Testis (tissue), 3 donors: ENCODE results near the gene CERK. TPM values are rescaled to one million over a fixed set of nuclear protein-coding genes. Genes with fewer than 3 reads are reported as not detected.

Source experiments
- DNase-seq: peaks from one replicate; pipeline ENCODE4 v3.0.0-alpha.2; 2019
- H3K27ac ChIP-seq, 2 donors: fragments of 200-600 bp; sonication (generic); one replicate each; pipeline ENCODE4 v1.5.1; 2019
- H3K27me3 ChIP-seq: fragments of 200-600 bp; sonication (generic); one replicate; pipeline ENCODE4 v1.5.1; 2019
- H3K36me3 ChIP-seq: fragments of 200-600 bp; sonication (generic); one replicate; pipeline ENCODE4 v1.5.1; 2017; ENCODE audit warnings: low read depth; ENCODE audit errors: missing control alignments
- H3K4me1 ChIP-seq: fragments of 200-600 bp; sonication (generic); one replicate; pipeline ENCODE4 v1.5.1; 2019
- H3K4me3 ChIP-seq, 2 donors: fragments of 200-600 bp; sonication (generic); one replicate each; pipeline ENCODE4 v1.5.1; 2017 to 2019
- H3K9me3 ChIP-seq: fragments of 200-600 bp; sonication (generic); one replicate; pipeline ENCODE4 v1.5.1; 2017
- POLR2A ChIP-seq: fragments of 450-650 bp; IDR thresholded peaks from one replicate; pipeline ENCODE4 v1.6.1; 2017; ENCODE audit warnings: antibody characterized with exemption, mild to moderate bottlenecking, moderate library complexity
- WGBS, 2 donors: methylation state at CpG; one replicate each; pipeline ENCODE4 v1.1.5; 2018; 5-methylcytosine and 5-hydroxymethylcytosine counted together
- intact Hi-C: fragments of 100-400 bp; cut with DNase I; formaldehyde crosslinking; loops from one replicate; pipeline ENCODE4 v1.15.1; 2023; ENCODE audit warnings: low total_unique reads
- polyA plus RNA-seq: library from polyadenylated mRNA; stranded (reverse); fragments of 350-450 nt; fragmentation: Illumina TruSeq; extraction: RNeasy Lipid Tissue Mini Kit (QIAGEN cat#74804); gene quantifications from one replicate; pipeline ENCODE4 v1.2.3, GENCODE V29; 2014; ENCODE audit warnings: low read depth, low replicate concordance; ENCODE audit not compliant: insufficient read depth
- total RNA-seq, 2 donors: library from RNA; depleted of rRNA; stranded (reverse); fragments of >200 nt; gene quantifications; one replicate each; pipeline ENCODE4 v1.2.3, GENCODE V29; 2016
- TF ChIP-seq, protein P1 (sequence below), 3 experiments: fragments of 450-650 bp in 2 of 3; fragments of 200-600 bp in 1 of 3; sonication (generic) in 1 of 3; IDR thresholded peaks; one replicate each; pipeline ENCODE4 v1.5.1; 2016 to 2019; ENCODE audit warnings: antibody characterized with exemption in 3 of 3, mild to moderate bottlenecking in 2 of 3, moderate library complexity in 1 of 3

Gene CERK
- total and polyA plus RNA-seq, 3 donors from 2014 or later: 14.0 to 21.3 (median 17.0) TPM

GRCh38 chr22:46662226-46662625, 75.8 kb downstream of the CERK start:
- H3K27me3 ChIP-seq: no peaks in the 10 kb centered on the region
- H3K9me3 ChIP-seq: no peaks in the 10 kb centered on the region
- 90 to 94% methylated on average over 8 to 15 of the region's 15 CpGs for WGBS, 2 donors
- H3K4me1 ChIP-seq: no peaks in the 10 kb centered on the region
- H3K4me3 ChIP-seq: no peak overlapping the region
- H3K36me3 ChIP-seq: no peaks in the 10 kb centered on the region
- TF ChIP-seq POLR2A: no peak
- TF ChIP-seq, protein P1, sequence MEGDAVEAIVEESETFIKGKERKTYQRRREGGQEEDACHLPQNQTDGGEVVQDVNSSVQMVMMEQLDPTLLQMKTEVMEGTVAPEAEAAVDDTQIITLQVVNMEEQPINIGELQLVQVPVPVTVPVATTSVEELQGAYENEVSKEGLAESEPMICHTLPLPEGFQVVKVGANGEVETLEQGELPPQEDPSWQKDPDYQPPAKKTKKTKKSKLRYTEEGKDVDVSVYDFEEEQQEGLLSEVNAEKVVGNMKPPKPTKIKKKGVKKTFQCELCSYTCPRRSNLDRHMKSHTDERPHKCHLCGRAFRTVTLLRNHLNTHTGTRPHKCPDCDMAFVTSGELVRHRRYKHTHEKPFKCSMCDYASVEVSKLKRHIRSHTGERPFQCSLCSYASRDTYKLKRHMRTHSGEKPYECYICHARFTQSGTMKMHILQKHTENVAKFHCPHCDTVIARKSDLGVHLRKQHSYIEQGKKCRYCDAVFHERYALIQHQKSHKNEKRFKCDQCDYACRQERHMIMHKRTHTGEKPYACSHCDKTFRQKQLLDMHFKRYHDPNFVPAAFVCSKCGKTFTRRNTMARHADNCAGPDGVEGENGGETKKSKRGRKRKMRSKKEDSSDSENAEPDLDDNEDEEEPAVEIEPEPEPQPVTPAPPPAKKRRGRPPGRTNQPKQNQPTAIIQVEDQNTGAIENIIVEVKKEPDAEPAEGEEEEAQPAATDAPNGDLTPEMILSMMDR (IDR thresholded peaks at IDR 0.05): no peak
- H3K27ac ChIP-seq: no peak overlapping the region
- no peak for DNase-seq
- intact Hi-C loops: no loop called here

GRCh38 chr22:46661221-46661851, 76.7 kb downstream of the CERK start:
- DNase-seq: no peak

DNA sequence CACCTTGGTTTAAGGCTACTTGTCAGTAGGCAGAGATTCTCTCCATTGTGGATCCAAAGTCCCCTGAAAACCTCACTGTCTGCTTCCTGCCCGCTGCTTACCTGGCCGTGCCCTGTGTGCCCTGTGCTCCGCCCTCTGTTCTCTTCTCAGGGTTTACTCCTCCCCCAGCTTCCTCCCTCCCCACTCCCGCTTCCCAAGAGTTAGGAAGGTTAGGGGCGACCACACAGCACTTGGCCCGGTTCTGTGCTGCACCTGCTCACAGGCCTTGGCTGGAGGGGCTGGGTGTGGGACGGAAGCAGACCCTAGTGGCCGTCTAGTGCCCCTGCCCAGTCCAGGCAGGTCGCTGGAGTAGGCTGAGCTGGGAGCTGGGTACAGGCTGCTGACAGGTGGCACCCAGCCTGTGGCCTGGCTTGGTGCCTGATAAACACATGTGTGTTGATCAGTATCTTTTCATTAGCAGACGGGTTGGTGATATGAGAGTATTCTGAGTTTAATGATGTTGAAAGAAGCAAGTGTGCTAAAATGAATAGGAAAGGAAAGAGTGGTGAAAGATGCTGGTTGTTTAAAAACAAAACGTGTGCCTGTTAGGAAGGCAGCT, 77.3 kb downstream of the CERK start:
- no peaks in the 10 kb centered on the region for H3K9me3 ChIP-seq
- no peaks in the 10 kb centered on the region for H3K27me3 ChIP-seq
- intact Hi-C loops: no loop called here
- H3K4me3 ChIP-seq: no peak overlapping the region
- DNase-seq: no peak
- TF ChIP-seq, protein P1 (IDR thresholded peaks at IDR 0.05): no peak
- no peak for TF ChIP-seq POLR2A
- WGBS, 2 donors: 63 to 70% methylated on average over 10 to 11 of the region's 11 CpGs
- no peak overlapping the region for H3K27ac ChIP-seq
- no peaks in the 10 kb centered on the region for H3K36me3 ChIP-seq
- H3K4me1 ChIP-seq: no peaks in the 10 kb centered on the region

More at GRCh38 chr22:46661221-46661851, 76.7 kb downstream of the CERK start:
- H3K4me1 ChIP-seq: no peaks in the 10 kb centered on the region
- H3K9me3 ChIP-seq: no peaks in the 10 kb centered on the region
- 86 to 89% methylated on average over 16 to 22 of the region's 22 CpGs for WGBS, 2 donors
- intact Hi-C loops: no loop called here
- no peaks in the 10 kb centered on the region for H3K27me3 ChIP-seq
- no peak overlapping the region for H3K4me3 ChIP-seq
- no peak overlapping the region for H3K27ac ChIP-seq
- no peak for TF ChIP-seq POLR2A
- TF ChIP-seq, protein P1 (IDR thresholded peaks at IDR 0.05): no peak
- H3K36me3 ChIP-seq: no peaks in the 10 kb centered on the region

DNA sequence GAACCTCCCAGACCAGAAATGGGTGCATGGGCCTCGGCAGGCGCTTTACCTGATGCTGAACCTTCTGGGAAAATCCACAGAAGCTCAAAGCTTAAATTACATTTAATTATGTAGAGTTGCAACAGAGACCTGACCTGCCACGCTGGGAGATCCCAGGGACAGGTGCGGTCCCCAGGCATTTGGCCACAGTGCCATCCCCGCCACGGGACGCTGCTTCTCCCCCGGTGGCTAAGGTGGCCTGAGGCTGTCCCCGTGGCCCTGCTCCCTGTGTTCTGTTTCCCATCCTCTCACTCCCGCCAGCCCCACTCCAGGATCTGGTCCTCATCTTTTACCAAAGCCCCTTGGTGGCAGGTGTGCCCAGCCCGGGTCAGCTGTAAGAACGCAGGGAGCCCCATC, 78.3 kb downstream of the CERK start:
- no peaks in the 10 kb centered on the region for H3K4me1 ChIP-seq
- H3K36me3 ChIP-seq: no peaks in the 10 kb centered on the region
- H3K27me3 ChIP-seq: no peaks in the 10 kb centered on the region
- no peaks in the 10 kb centered on the region for H3K9me3 ChIP-seq
- no peak overlapping the region for H3K4me3 ChIP-seq
- no peak for DNase-seq
- WGBS, 2 donors: 92 to 96% methylated on average over 12 of the region's 12 CpGs
- H3K27ac ChIP-seq: no peak overlapping the region
- TF ChIP-seq POLR2A: no peak
- TF ChIP-seq, protein P1 (IDR thresholded peaks at IDR 0.05): no peak
- intact Hi-C loops: no loop called here
